ENCODE data around the gene PGLYRP3.

Gene PGLYRP3

GRCh38 chr1:153310526-153310925, 2.2 kb downstream of the PGLYRP3 start:
- DNase-seq, result no peak

GRCh38 chr1:153309441-153309840, 3.3 kb downstream of the PGLYRP3 start:
- no peak for DNase-seq

GRCh38 chr1:153308540-153308939, 4.2 kb downstream of the PGLYRP3 start:
- no peak for DNase-seq

GRCh38 chr1:153307221-153307600, 5.5 kb downstream of the PGLYRP3 start:
- no peak for DNase-seq

GRCh38 chr1:153306303-153307220, 6.2 kb downstream of the PGLYRP3 start:
- no peak for DNase-seq

GRCh38 chr1:153305682-153306081, 7.1 kb downstream of the PGLYRP3 start:
- DNase-seq, result no peak

GRCh38 chr1:153302308-153302707, 10.4 kb downstream of the PGLYRP3 start:
- DNase-seq, result no peak

- no peak for DNase-seq
These were observed 18.9 kb downstream of the PGLYRP3 start for GRCh38 chr1:153293851-153294250.

GRCh38 chr1:153293480-153293775, 19.3 kb downstream of the PGLYRP3 start:
- no peak for DNase-seq

- no peak for DNase-seq
These were observed 19.8 kb downstream of the PGLYRP3 start for GRCh38 chr1:153292740-153293479.

GRCh38 chr1:153292185-153292584, 20.6 kb downstream of the PGLYRP3 start:
- no peak for DNase-seq

- no peak for DNase-seq
These were observed 21.2 kb downstream of the PGLYRP3 start for GRCh38 chr1:153291514-153291913.

- DNase-seq, result no peak
These were observed 24.0 kb downstream of the PGLYRP3 start for GRCh38 chr1:153288634-153289275.

GRCh38 chr1:153277852-153278251, 34.9 kb downstream of the PGLYRP3 start:
- DNase-seq, result no peak

- no peak for DNase-seq
These were observed 40.6 kb downstream of the PGLYRP3 start for GRCh38 chr1:153272186-153272585.

- no peak for DNase-seq
These were observed 41.0 kb downstream of the PGLYRP3 start for GRCh38 chr1:153271711-153272110.

GRCh38 chr1:153265457-153265856, 47.3 kb downstream of the PGLYRP3 start:
- no peak for DNase-seq

- DNase-seq, result no peak
These were observed 50.1 kb downstream of the PGLYRP3 start for GRCh38 chr1:153262462-153263157.

- DNase-seq, result no peak
These were observed 50.7 kb downstream of the PGLYRP3 start for GRCh38 chr1:153262070-153262366.

GRCh38 chr1:153261281-153262069, 51.3 kb downstream of the PGLYRP3 start:
- no peak for DNase-seq

- no peak for DNase-seq
These were observed 52.0 kb downstream of the PGLYRP3 start for GRCh38 chr1:153260585-153261280.

GRCh38 chr1:153259387-153259786, 53.4 kb downstream of the PGLYRP3 start, which contains the start of gene LORICRIN:
LORICRIN (plus strand) TSS chr1:153259687; CDS start chr1:153260950, 1,263 bp downstream.
- no peak for DNase-seq

Data from SW 1271 (cell line).